Esophagus squamous epithelium (tissue), 4 donors: ENCODE data around the gene CACNA2D2.

Experiments
- CTCF ChIP-seq, 6 experiments: fragments of 450-650 bp in 4 of 6; fragments of 200-600 bp in 2 of 6; sonication (generic) in 2 of 6; IDR thresholded peaks; one replicate each; pipeline ENCODE4 v1.5.1; 2016 to 2019; ENCODE audit warnings: antibody characterized with exemption in 6 of 6, mild to moderate bottlenecking in 4 of 6, moderate library complexity in 4 of 6
- POLR2A ChIP-seq, 4 donors: fragments of 450-650 bp; IDR thresholded peaks; one replicate each; pipeline ENCODE4 v1.6.1; 2017; ENCODE audit warnings: antibody characterized with exemption in 4 of 4, mild to moderate bottlenecking in 4 of 4, moderate library complexity in 3 of 4

GRCh38 chr3:50480471-50480870 is 23.0 kb downstream of the CACNA2D2 start:
- TF ChIP-seq POLR2A (IDR thresholded peaks at IDR 0.05): no peak
- no peak for TF ChIP-seq CTCF (IDR thresholded peaks at IDR 0.05)
